ENCODE results near the gene METTL3. TPM values are rescaled to one million over a fixed set of nuclear protein-coding genes. Genes with fewer than 3 reads are reported as not detected.

Gene METTL3
- total and polyA plus RNA-seq, 2 of the 13 experiments (the other 11 are each of a cell fraction or from before 2014, with no cell fraction given) = 123 to 130 TPM

- TF ChIP-seq ZFP91 (CRISPR knock-in tag; IDR thresholded peaks at IDR 0.05; ENCODE audit: borderline replicate concordance) (no peak), USF2 (IDR thresholded peaks at IDR 0.05; ENCODE audit: low read depth, low read length) (no peak), USF2 (CRISPR knock-in tag; IDR thresholded peaks at IDR 0.05; ENCODE audit: borderline replicate concordance) (no peak), ZBTB8A (CRISPR knock-in tag; IDR thresholded peaks at IDR 0.05; ENCODE audit: borderline replicate concordance, low read depth) (no peak), ZNF501 (CRISPR knock-in tag; IDR thresholded peaks at IDR 0.05) (peak; percentile 66; the same call in 1 of the 2 replicates), ZNF530 (CRISPR knock-in tag; IDR thresholded peaks at IDR 0.05; ENCODE audit: low read depth) (no peak), ZNF878 (CRISPR knock-in tag; IDR thresholded peaks at IDR 0.05) (0 out of 2 replicates have a peak, but pooled peaks have one; percentile 22), CERS6 (CRISPR knock-in tag; IDR thresholded peaks at IDR 0.05) (no peak), SNRNP70 (IDR thresholded peaks at IDR 0.05; ENCODE audit: low read depth, low read length) (no peak), SAFB2 (CRISPR knock-in tag; IDR thresholded peaks at IDR 0.05; ENCODE audit: borderline replicate concordance, low read depth) (no peak), ATRX (CRISPR knock-in tag; IDR thresholded peaks at IDR 0.05; ENCODE audit: borderline replicate concordance) (no peak), ASH2L (IDR thresholded peaks at IDR 0.05; ENCODE audit: insufficient read length, low read depth, low read length) (no peak), DNMT3B (CRISPR knock-in tag; conservative IDR thresholded peaks at IDR 0.05) (0 out of 2 replicates have a peak, but pooled peaks have one; percentile 43), KMT2B (CRISPR knock-in tag; IDR thresholded peaks at IDR 0.05) (0 out of 2 replicates have a peak, but pooled peaks have one; percentile 38), ZNF362 (CRISPR knock-in tag; IDR thresholded peaks at IDR 0.05; ENCODE audit: borderline replicate concordance) (no peak), SMC3 (IDR thresholded peaks at IDR 0.05; ENCODE audit: low read length) (no peak), ATF1 (CRISPR knock-in tag; IDR thresholded peaks at IDR 0.05) (no peak), KDM6A (CRISPR knock-in tag; IDR thresholded peaks at IDR 0.05; ENCODE audit: low read depth) (no peak; the same call in 1 of the 2 replicates), NPAS2 (CRISPR knock-in tag; IDR thresholded peaks at IDR 0.05; ENCODE audit: borderline replicate concordance) (no peak), GPN1 (CRISPR knock-in tag; IDR thresholded peaks at IDR 0.05; ENCODE audit: borderline replicate concordance) (no peak), POGZ (CRISPR knock-in tag; IDR thresholded peaks at IDR 0.05) (no peak), PHB2 (IDR thresholded peaks at IDR 0.05; ENCODE audit: partially characterized antibody) (no peak), RFX5 (IDR thresholded peaks at IDR 0.05; ENCODE audit: low read depth, low read length) (no peak), GATAD1 (CRISPR knock-in tag; IDR thresholded peaks at IDR 0.05) (no peak), ZNF205 (CRISPR knock-in tag; IDR thresholded peaks at IDR 0.05) (0 out of 2 replicates have a peak, but pooled peaks have one; percentile 44)
Measured at GRCh38 chr14:21526672-21527317, 15.7 kb upstream of the METTL3 start (continued).
